ENCODE results near the gene ZBTB42. TPM values are rescaled to one million over a fixed set of nuclear protein-coding genes. Genes with fewer than 3 reads are reported as not detected.

The ZBTB42 gene
- total RNA-seq, 1 donor from 2014 or later: 2.2 TPM

DNA sequence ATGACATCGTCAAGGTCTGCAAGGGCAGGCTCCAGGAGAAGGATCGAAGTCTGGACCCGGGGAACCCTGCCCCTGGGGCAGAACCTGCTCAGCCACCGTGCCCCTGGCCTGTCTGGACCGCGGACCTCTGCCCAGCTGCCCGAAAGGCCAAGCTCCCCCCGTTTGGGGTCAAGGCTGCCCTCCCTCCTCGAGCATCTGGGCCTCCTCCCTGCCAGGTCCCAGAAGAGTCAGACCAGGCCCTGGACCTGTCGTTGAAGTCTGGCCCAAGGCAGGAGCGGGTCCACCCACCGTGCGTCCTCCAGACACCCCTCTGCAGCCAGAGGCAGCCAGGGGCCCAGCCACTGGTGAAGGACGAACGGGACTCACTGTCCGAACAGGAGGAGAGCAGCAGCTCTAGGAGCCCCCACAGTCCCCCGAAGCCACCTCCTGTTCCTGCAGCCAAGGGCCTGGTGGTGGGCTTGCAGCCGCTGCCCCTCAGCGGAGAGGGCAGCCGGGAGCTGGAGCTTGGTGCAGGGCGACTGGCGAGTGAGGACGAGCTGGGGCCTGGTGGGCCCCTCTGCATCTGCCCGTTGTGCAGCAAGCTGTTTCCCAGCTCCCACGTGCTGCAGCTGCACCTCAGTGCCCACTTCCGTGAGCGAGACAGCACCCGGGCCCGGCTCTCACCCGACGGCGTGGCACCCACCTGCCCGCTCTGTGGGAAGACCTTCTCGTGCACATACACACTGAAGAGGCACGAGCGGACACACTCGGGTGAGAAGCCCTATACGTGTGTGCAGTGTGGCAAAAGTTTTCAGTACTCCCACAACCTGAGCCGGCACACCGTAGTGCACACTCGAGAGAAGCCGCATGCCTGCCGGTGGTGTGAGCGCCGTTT, 856 bp downstream of the ZBTB42 start:
- H3K9me3 Mint-ChIP-seq: peaks cover 5% of the 10 kb centered on the region
- H3K36me3 Mint-ChIP-seq (ENCODE audit: low read depth): peaks cover 2% of the 10 kb centered on the region
- H3K27ac Mint-ChIP-seq (ENCODE audit: unreplicated experiment): no peak overlapping the region
- TF ChIP-seq CTCF (conservative IDR thresholded peaks at IDR 0.05): no peak
- peak overlapping the region; percentile 82 for H3K4me3 Mint-ChIP-seq
- DNase-seq (ENCODE audit: low read depth, low spot score): no peak
- peaks cover 55% of the 10 kb centered on the region for H3K27me3 Mint-ChIP-seq (ENCODE audit: low read depth)
- peaks cover 18% of the 10 kb centered on the region for H3K4me1 Mint-ChIP-seq

- Mint-ChIP-seq H3K36me3 (ENCODE audit: low read depth) (peaks cover 2% of the 10 kb centered on the region), H3K4me1 (peaks cover 18% of the 10 kb centered on the region), H3K27ac (ENCODE audit: unreplicated experiment) (no peak overlapping the region), H3K27me3 (ENCODE audit: low read depth) (peaks cover 51% of the 10 kb centered on the region), H3K9me3 (peaks cover 5% of the 10 kb centered on the region), H3K4me3 (peak overlapping the region; percentile 57)
- no peak for DNase-seq (ENCODE audit: low read depth, low spot score)
- no peak for TF ChIP-seq CTCF (conservative IDR thresholded peaks at IDR 0.05)
Measured at GRCh38 chr14:104802394-104803184, 1.7 kb downstream of the ZBTB42 start.

GRCh38 chr14:104803280-104803911, 2.5 kb downstream of the ZBTB42 start:
- Mint-ChIP-seq H3K9me3 (peaks cover 5% of the 10 kb centered on the region), H3K4me3 (no peak overlapping the region), H3K36me3 (ENCODE audit: low read depth) (peaks cover 2% of the 10 kb centered on the region), H3K27me3 (ENCODE audit: low read depth) (peaks cover 43% of the 10 kb centered on the region), H3K27ac (ENCODE audit: unreplicated experiment) (no peak overlapping the region), H3K4me1 (peaks cover 18% of the 10 kb centered on the region)
- TF ChIP-seq CTCF (conservative IDR thresholded peaks at IDR 0.05): no peak
- no peak for DNase-seq (ENCODE audit: low read depth, low spot score)

DNA sequence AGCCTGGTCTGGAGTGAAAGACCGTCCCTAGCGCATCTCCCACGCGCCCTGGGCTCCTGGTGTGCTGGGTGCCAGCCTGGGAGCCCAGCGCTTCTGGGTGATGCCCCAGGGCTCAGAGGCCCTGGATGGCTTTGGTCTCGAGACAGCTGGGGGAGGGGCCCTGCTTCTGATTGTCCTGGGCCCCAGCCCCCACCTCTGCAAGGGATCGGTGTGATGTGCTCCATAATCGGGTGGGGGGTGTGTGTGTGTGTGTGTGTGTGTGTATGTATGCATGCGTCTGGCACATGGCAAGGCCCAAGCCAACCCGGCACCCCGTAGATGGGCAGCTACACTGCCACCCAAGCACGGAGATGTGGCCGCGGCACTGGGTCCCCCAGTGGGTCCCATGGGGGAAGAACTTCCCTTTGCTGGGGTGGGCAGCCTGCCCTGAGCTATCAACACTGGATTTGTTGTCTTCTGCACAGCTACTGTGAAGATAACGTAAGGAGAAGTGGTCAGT, 3.1 kb downstream of the ZBTB42 start:
- peaks cover 38% of the 10 kb centered on the region for H3K27me3 Mint-ChIP-seq (ENCODE audit: low read depth)

More for the DNA sequence above, 3.1 kb downstream of the ZBTB42 start:
- no peak overlapping the region for H3K4me3 Mint-ChIP-seq
- peaks cover 2% of the 10 kb centered on the region for H3K36me3 Mint-ChIP-seq (ENCODE audit: low read depth)
- H3K9me3 Mint-ChIP-seq: peaks cover 5% of the 10 kb centered on the region
- DNase-seq (ENCODE audit: low read depth, low spot score): no peak
- H3K4me1 Mint-ChIP-seq: peaks cover 18% of the 10 kb centered on the region
- H3K27ac Mint-ChIP-seq (ENCODE audit: unreplicated experiment): no peak overlapping the region
- TF ChIP-seq CTCF (conservative IDR thresholded peaks at IDR 0.05): no peak
